22Rv1 (cell line): ENCODE measurements around the gene PLEK.

ENCODE experiments used
- H3K27ac ChIP-seq: fragments of 450-650 bp; 2 replicates; pipeline ENCODE4 v1.5.1; 2017
- CTCF ChIP-seq: fragments of 450-650 bp; IDR thresholded peaks from 2 replicates; pipeline ENCODE4 v1.5.1; 2017; ENCODE audit warnings: mild to moderate bottlenecking
- ZFX ChIP-seq: fragments of 450-650 bp; IDR thresholded peaks from 2 replicates; pipeline ENCODE4 v1.6.1; 2017; ENCODE audit warnings: antibody characterized with exemption, borderline replicate concordance

The PLEK gene

GRCh38 chr2:68385907-68386287 lies 20.8 kb downstream of the PLEK start:
- H3K27ac ChIP-seq: no peak overlapping the region
- no peak for TF ChIP-seq ZFX
- TF ChIP-seq CTCF: no peak

- no peak overlapping the region for H3K27ac ChIP-seq
- no peak for TF ChIP-seq ZFX
- no peak for TF ChIP-seq CTCF
Observed at GRCh38 chr2:68386365-68386764, 21.3 kb downstream of the PLEK start.

DNA sequence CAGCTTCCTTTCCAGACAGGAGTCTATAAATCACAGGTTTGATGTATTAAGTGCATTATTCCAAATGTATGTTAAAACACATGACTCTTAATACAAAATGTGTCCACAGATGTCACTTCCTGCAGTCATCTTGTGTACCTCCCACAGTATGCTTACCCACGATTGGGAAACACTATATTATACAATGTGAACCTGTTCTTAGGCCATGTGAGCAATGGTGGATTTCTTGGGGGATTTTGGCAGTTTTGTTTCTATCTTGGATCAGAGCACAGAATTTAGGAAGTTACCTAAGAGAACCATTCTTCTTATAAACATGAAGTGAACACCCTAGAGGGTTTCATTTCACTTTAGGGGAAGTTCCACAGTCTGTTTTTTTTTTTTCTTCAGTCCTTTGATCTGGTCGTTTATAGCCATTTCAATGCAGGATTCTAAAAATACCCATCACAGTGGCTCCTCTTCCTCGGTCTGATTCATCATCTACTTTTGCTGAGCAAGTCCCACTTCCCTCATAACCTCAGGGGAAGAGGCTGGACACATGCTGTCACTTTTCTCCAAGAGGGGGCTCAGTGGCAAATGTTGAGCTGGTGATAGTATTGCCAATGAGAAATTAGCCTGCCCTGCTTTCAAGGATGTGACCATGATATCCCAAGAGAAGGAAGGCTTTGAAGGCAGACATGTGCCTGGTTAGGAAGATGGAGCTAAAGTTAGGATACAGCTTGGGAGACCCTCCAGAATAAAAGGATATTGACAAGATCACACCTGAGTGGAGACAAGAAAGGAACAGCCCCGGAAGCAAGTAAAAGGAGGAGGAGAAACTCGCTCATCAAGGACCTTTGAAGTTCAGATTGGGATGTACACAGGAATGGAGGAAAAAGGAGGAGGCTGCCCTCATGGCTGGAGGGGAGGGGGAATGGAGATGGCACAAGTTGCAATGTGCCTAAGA lies 22.6 kb downstream of the PLEK start:
- TF ChIP-seq CTCF (no peak), ZFX (no peak)
- no peak overlapping the region for H3K27ac ChIP-seq

DNA sequence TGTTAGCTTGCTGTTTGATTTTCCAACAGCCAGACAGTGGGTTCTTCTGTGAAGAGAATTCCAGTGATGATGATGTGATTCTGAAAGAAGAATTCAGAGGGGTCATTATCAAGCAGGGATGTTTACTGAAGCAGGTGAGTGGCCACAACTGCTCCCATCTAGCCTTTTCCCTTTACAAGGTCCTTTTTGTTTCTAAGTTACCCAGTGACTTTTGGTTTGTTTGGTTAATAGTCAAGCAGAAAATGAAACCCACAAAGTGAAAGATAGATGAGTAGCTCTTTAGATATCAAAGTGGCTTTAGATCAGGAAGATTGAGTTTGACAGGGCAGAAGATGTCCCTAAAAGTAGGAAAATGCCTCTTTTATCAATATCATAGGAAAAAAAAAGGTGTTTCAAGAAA lies 23.3 kb downstream of the PLEK start:
- no peak for TF ChIP-seq ZFX
- no peak for TF ChIP-seq CTCF
- no peak overlapping the region for H3K27ac ChIP-seq

DNA sequence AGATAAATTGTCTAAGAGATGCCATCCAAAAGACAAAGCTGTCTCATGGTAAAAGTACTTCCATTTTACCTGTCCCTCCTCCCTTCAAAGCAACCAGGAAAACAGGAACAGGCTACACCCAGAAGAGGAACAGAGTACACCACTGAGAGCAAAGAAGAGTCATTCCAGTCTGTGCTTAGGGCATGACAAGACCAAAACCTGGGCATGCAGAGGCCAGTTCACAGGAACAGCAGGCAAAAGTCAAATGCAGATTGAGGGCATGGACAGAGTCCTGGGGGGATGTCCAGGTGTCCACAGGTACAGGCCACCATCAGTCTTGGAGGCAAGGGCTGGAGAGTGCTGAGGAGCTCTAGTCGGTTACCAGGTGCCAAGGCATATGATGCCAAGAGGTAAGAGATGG lies 23.7 kb downstream of the PLEK start:
- no peak for TF ChIP-seq ZFX
- TF ChIP-seq CTCF: no peak
- no peak overlapping the region for H3K27ac ChIP-seq

GRCh38 chr2:68390114-68390513 lies 25.0 kb downstream of the PLEK start:
- TF ChIP-seq ZFX (no peak), CTCF (no peak)
- H3K27ac ChIP-seq: no peak overlapping the region

DNA sequence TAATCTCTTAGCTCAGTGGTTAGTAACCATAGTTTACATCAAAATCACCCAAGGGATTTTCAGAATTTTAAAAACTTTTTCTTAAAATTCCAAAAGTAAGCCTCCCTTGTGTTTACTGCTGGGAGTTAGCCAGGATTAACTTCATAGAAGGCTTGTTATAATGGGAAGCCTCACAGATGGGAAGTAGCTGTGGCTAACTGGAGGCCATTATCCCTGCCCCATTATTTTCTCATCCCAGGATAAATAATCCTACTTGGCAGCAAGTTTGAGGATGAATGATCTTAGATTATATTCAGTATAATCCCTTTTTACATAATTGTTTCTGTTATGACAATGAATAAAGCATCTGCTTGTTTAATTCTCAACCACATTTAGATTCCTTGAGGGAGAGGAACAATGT lies 25.5 kb downstream of the PLEK start:
- no peak for TF ChIP-seq ZFX
- H3K27ac ChIP-seq: no peak overlapping the region

- H3K27ac ChIP-seq: no peak overlapping the region
- no peak for TF ChIP-seq CTCF
- TF ChIP-seq ZFX: no peak
Observed at GRCh38 chr2:68391099-68391498, 26.0 kb downstream of the PLEK start.
